Sigmoid colon (tissue), 4 donors: ENCODE data around the gene TNRC18.

Source experiments
- POLR2A ChIP-seq, 2 donors: fragments of 450-650 bp; IDR thresholded peaks; one replicate each; pipeline ENCODE4 v1.6.1; 2016; ENCODE audit warnings: antibody characterized with exemption in 2 of 2, mild to moderate bottlenecking in 2 of 2, moderate library complexity in 2 of 2
- POLR2AphosphoS5 ChIP-seq, 4 donors: sonication (generic); formaldehyde crosslinking; IDR thresholded peaks; one replicate each; pipeline ENCODE4 v1.6.1; 2017; ENCODE audit warnings: antibody characterized with exemption in 4 of 4
- TF ChIP-seq, protein P1 (sequence below), 4 experiments: fragments of 450-650 bp in 3 of 4; fragments of 200-600 bp in 1 of 4; IDR thresholded peaks; one replicate each; pipeline ENCODE4 v1.5.1; 2016 to 2019; ENCODE audit warnings: antibody characterized with exemption in 4 of 4, mild to moderate bottlenecking in 3 of 4, moderate library complexity in 2 of 4

GRCh38 chr7:5428478-5429252 is 5.0 kb upstream of the TNRC18 start:
- TF ChIP-seq, protein P1, sequence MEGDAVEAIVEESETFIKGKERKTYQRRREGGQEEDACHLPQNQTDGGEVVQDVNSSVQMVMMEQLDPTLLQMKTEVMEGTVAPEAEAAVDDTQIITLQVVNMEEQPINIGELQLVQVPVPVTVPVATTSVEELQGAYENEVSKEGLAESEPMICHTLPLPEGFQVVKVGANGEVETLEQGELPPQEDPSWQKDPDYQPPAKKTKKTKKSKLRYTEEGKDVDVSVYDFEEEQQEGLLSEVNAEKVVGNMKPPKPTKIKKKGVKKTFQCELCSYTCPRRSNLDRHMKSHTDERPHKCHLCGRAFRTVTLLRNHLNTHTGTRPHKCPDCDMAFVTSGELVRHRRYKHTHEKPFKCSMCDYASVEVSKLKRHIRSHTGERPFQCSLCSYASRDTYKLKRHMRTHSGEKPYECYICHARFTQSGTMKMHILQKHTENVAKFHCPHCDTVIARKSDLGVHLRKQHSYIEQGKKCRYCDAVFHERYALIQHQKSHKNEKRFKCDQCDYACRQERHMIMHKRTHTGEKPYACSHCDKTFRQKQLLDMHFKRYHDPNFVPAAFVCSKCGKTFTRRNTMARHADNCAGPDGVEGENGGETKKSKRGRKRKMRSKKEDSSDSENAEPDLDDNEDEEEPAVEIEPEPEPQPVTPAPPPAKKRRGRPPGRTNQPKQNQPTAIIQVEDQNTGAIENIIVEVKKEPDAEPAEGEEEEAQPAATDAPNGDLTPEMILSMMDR (IDR thresholded peaks at IDR 0.05) = peak in 1 of 4 experiments; percentile 21
- TF ChIP-seq POLR2A (IDR thresholded peaks at IDR 0.05) = no peak
- peak; percentile 38 to 70 (median 60) for TF ChIP-seq POLR2AphosphoS5 (IDR thresholded peaks at IDR 0.05)
